NAMALWA (cell line): ENCODE measurements around the gene CARHSP1.
"Not testable (repeated sequence)": the region's sequence is repeated elsewhere in the genome, so short reads cannot be mapped to it uniquely, and the experiment has no call there.

Experiments
- DNase-seq: peaks from one replicate; pipeline ENCODE4 v3.0.0-alpha.2; 2015; ENCODE audit warnings: low spot score

The CARHSP1 gene

GRCh38 chr16:8828541-8829165, 40.2 kb downstream of the CARHSP1 start:
- no peak for DNase-seq

GRCh38 chr16:8826278-8826879, 42.4 kb downstream of the CARHSP1 start:
- DNase-seq = no peak

- DNase-seq = no peak
These were observed 46.4 kb downstream of the CARHSP1 start for GRCh38 chr16:8822403-8822802.

- DNase-seq = no peak
These were observed 49.3 kb downstream of the CARHSP1 start for GRCh38 chr16:8819411-8820034.

GRCh38 chr16:8818504-8819270, 50.1 kb downstream of the CARHSP1 start:
- no peak for DNase-seq

GRCh38 chr16:8816967-8817655, 51.7 kb downstream of the CARHSP1 start:
- no peak for DNase-seq

GRCh38 chr16:8814095-8814806, 54.6 kb downstream of the CARHSP1 start:
- DNase-seq = no peak

- DNase-seq = no peak
These were observed 56.5 kb downstream of the CARHSP1 start for GRCh38 chr16:8812162-8812843.

GRCh38 chr16:8808613-8809353, 60.0 kb downstream of the CARHSP1 start:
- DNase-seq = no peak

GRCh38 chr16:8808009-8808408, 60.8 kb downstream of the CARHSP1 start:
- no peak for DNase-seq

GRCh38 chr16:8807189-8807588, 61.6 kb downstream of the CARHSP1 start:
- no peak for DNase-seq

- no peak for DNase-seq
These were observed 62.4 kb downstream of the CARHSP1 start for GRCh38 chr16:8806272-8806983.

GRCh38 chr16:8804313-8804712, 64.5 kb downstream of the CARHSP1 start:
- DNase-seq = no peak

- DNase-seq = not testable (repeated sequence)
These were observed 65.1 kb downstream of the CARHSP1 start for GRCh38 chr16:8803733-8804132.
